HT-29 (cell line): Measurements from ENCODE around the gene ATXN7. TPM values are rescaled to one million over a fixed set of nuclear protein-coding genes. Genes with fewer than 3 reads are reported as not detected.

ENCODE experiments used
- DNase-seq: peaks from one replicate; pipeline ENCODE4 v3.0.0-alpha.2; 2015; ENCODE audit warnings: low spot score
- total RNA-seq: library from RNA; depleted of rRNA; stranded (reverse); fragments of >200 nt; shearing (Covaris generic); gene quantifications from 2 replicates; pipeline ENCODE4 v1.2.3, GENCODE V29; 2014

The ATXN7 gene
- total RNA-seq, 1 experiment from 2014 or later = 3.0 TPM

- no peak for DNase-seq
Measured at GRCh38 chr3:63905731-63906620, 42.3 kb downstream of the ATXN7 start.

DNA sequence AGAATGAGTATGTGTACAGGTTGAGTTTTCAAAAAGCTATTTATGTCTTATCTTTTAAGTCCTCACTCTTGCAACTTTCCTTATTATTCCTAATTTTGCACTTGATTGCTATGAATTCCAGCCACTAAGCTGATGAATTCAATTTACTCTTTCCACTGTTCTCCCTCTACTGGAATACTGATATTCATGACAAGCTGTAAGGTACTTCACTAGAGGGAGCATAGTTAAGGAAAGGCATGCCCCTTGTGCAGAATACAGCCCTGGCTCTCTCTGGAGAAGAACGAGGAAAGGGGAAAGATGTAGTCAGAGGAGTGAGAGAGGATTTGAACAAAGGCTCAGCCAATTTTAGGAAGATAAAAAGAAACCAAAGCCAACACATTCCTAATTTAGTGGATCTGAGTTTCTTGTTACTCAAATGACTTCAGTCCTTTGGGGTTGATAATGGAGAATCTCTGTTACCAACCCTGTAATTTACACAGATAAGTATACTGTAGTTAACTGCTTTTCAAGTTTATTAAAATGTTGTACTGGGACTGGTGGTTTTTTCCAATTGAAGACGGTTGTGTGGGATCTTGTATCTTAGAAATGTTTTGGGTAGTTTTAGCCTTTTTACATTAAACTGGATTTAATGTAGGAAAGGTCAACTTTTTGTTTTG is 44.5 kb downstream of the ATXN7 start:
- peak; percentile 10 for DNase-seq

DNA sequence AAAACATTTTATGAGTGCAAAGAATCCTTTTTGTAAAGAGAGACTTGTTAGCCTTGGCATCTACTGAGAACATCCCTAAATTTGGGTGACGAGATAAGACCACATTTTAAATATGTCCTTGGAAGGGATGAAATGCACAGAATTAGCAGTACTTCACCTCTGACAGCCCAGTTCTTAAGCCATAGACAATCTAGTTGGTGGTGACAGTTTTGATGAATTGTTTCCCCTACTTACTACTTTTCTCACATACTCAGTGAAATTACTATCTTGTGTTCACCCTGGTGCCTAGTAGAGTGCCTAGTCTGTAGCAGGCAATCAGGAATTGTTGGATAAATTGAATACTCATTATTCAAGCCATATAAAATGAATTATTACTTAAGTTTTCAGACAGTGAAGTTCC is 45.1 kb downstream of the ATXN7 start:
- no peak for DNase-seq

GRCh38 chr3:63909431-63909830 is 45.8 kb downstream of the ATXN7 start:
- no peak for DNase-seq

DNA sequence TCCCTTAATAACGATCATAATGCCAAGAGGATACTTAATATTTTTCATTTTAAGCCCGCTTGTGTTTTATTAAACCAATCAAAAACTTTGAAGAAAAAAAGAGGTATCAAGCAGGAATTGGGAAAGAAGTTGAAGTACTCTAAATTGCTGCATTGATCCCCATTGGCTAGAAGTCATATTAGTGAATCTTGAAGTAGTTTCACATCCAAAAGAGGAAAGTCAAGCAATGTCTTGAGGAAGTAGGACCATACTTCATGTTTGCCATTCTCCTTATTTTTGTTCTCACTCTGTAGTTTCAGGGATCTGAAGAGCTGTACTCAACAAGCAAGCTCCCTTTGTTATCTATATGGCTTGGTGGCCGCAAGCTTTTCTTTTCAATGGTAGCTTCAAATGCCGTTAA is 46.3 kb downstream of the ATXN7 start:
- no peak for DNase-seq

DNA sequence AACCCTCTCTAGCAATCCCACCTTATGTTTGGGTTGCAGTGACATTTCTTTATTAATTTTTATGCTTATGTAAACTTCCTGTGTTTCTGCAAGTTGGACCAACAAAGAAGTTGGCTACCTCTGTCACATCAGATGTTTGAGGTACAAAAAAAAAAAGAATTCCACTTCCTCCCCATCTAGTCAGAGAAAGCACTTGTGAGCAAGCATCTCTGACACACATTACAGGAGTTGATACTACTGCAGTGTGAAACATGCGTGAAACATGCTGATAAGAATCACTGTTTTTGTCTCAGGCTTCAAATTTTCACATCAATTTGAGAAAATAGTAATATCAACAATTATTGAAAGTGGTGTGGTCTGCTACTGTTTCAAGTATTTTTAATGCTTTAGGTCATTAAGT is 47.2 kb downstream of the ATXN7 start:
- DNase-seq = peak; percentile 5

GRCh38 chr3:63911509-63911872 is 47.8 kb downstream of the ATXN7 start:
- no peak for DNase-seq

DNA sequence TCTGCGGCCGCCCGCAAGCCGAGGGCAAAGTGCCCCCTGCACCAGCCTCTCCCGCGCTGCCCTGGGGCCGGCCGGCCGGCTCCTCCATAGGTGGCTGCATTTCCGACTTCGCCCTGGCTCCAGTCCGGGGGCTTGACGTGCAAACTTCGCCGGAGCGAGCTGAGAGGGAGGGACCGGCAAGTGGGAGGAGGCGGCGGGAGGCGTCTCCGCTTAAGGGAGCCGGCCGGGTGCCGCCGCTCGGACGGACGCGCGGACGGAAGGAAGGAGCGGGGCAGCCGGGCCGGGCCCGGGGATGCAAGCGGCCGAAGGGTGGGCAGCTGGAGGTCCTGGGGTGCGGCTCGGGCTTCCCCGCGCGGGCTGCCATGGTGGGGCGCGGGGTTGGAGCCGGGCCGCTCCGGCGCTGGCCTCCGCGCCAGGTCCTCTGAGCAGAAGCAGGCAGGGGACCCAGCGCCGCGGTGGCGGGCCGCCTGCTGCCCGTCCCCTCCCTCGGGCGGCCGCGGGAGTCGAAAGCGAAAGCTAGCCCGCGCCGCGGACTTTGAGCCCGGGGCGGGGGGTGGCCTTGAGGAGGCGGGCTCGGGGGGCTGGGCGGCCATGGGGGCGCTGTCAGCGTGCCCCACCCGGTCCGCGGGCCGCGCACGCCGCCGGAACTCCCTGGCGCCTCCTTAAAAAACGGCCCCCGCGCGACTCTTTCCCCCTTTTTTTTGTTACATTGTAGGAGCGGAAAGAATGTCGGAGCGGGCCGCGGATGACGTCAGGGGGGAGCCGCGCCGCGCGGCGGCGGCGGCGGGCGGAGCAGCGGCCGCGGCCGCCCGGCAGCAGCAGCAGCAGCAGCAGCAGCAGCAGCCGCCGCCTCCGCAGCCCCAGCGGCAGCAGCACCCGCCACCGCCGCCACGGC is 48.5 kb downstream of the ATXN7 start, which contains the start of gene SCAANT1:
Gene SCAANT1 (minus strand): TSS at position 511 of the 895 bp plus-strand sequence.
- peak; percentile 79 for DNase-seq

DNA sequence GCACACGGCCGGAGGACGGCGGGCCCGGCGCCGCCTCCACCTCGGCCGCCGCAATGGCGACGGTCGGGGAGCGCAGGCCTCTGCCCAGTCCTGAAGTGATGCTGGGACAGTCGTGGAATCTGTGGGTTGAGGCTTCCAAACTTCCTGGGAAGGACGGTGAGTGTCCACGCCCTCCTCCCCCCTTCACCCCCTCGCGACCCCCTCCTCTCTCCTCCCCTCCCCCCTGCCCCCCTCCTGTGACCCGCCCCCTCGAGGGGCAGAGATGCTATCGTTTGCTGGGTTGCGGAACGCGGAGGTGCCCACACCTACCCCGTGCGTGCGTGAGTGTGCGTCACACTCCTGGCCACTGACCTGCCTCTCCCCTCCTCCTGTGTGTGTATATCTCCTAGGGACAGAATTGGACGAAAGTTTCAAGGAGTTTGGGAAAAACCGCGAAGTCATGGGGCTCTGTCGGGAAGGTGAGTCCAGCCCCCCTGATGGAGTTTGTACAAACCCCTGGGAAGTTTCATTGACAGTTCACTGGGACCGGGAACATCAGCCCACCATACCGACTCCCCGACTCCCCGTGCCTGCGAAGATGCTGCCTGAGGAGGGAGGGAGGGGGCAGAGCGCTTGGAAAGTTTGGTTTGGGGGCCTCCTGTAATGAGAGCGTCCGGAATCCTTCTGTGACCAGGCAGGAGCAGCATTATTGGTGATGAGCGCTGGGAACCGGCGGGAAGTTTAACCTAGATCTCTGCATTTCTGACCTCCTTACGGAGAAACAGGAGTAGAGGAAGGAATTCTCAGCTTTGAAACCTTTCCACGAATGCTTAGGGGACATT is 49.3 kb downstream of the ATXN7 start:
- DNase-seq = peak; percentile 39

- DNase-seq = peak; percentile 66
Measured at GRCh38 chr3:63914312-63914711, 50.6 kb downstream of the ATXN7 start.

GRCh38 chr3:63918321-63918720 is 54.7 kb downstream of the ATXN7 start:
- peak; percentile 21 for DNase-seq

DNA sequence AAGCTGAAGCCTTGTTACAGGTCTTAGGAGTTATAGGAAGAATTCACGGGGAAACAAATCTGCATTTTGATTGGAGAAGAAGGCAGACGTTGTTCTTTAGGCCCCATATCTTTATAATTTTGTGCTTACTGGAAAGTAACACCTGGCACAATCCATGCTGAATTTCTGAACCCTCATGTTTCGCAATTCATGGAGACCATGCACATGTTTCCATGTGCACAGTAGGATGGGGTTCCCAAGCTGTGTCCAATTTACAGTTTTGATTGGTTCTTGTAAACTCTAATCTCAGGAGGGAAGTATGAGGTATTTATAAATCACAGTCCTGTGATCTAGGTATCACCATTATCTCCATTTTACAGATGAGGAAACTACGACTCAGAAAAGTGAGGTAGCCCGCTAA is 56.3 kb downstream of the ATXN7 start:
- no peak for DNase-seq

DNA sequence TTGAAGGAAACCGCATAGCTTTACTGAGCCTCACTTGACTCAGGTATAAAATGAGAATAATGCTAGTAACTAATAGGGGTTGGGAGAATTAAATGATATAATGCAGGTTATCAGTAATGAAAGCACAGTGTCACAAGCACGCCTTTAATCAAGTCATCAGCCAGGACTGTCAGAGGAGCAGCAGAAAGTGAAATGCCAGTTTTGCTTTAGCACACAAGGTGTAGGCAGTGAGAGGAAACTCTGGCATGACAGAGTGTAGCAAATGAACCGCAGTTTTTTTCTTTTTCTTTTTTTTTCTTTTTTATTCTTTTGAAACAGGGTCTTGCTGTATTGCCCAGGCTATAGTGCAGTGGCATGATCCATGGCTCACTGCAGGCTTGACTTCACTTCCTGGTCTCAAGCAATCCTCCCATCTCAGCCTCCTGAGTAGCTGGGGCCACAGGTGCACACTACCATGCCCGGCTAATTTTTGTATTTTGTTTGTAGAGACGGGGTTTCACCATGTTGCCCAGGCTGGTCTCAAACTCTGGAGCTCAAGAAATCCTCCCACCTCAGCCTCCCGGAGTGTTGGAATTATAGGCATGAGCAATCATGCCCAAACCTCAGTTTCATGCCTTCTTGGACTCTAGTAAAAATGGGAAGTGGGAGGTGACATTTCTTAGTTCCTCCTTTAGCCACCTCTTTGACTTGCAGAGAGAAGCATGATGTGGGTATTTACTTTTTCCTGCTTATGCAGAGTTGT is 58.2 kb downstream of the ATXN7 start:
- no peak for DNase-seq

GRCh38 chr3:63922491-63923199 is 59.0 kb downstream of the ATXN7 start:
- DNase-seq = no peak

DNA sequence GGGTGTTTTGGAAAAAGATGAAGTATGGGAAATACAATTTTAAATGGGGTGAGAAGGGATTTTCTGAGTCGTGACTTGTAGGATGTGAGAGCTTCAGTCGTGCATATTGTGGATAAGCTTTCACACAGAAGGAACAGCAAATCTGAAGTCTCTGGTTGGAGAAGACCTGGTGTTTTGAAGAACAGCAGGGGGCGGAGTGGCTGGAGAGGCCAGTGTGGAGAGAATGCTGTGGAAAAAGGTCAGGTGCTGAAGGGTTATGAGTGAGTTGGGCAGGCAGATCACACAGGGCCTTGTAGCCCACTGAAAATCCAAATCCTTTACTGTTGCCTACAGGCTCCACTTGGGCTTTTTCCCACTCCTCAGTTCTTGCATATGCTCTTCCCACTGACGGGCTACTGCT is 62.6 kb downstream of the ATXN7 start:
- DNase-seq = no peak

GRCh38 chr3:63927422-63928280 is 64.0 kb downstream of the ATXN7 start:
- no peak for DNase-seq

DNA sequence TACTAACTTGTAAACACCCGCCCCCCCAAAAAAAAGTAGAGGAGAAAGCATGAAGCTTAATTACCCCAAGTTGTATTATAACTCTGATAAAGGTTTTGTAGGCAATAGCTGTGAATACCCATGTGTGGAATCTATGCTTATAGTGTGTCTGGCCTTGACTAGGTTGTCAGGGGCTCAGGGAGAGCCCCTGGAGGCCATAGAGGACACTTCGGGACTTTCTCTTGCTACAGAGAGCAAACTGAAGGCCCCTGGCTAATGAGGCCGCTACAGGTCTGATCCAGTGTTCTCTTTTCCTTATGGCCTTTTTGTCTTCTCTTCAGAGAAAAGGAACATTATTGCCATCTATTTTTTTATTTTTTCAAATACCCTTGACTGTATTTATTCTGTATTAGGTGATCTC is 67.6 kb downstream of the ATXN7 start:
- DNase-seq = no peak

DNA sequence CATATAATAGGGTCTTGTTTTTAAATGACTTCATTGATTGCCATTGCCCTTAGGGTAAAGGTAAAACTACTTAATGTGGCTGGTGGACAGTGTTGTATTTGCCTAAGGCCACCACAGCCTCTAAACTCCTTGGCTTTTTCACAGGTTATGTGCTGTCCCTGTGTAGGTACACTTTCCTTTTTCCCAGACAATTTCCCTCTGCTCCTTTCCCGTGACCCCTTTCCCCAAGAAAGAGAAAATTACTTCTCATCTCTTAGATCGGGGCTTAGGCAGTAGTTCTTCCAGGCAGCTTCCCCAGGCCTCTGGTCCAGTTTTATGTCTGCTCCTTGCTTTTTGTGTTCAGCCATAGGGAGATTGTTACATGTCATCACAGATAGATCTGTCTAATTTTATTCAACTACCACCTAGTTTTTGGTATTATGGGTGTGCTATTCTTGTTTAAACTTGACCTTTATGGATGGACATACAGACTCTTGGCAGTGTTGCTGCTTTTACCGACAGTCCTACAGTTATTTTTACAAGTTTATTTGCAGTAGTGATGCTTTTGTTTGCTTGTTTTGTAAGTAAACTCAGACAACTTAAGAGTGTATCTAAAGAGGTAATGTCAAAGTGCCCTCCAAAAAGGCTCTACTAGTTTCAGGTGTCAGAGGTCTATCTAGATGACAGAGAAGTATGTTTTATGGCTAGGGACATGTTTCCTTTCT is 69.0 kb downstream of the ATXN7 start:
- no peak for DNase-seq
